ENCODE results near the gene EXOSC7. TPM values are rescaled to one million over a fixed set of nuclear protein-coding genes. Genes with fewer than 3 reads are reported as not detected.

EXOSC7 gene
- total RNA-seq, 2 experiments from 2014 or later = 35.8 to 40.2 TPM

DNA sequence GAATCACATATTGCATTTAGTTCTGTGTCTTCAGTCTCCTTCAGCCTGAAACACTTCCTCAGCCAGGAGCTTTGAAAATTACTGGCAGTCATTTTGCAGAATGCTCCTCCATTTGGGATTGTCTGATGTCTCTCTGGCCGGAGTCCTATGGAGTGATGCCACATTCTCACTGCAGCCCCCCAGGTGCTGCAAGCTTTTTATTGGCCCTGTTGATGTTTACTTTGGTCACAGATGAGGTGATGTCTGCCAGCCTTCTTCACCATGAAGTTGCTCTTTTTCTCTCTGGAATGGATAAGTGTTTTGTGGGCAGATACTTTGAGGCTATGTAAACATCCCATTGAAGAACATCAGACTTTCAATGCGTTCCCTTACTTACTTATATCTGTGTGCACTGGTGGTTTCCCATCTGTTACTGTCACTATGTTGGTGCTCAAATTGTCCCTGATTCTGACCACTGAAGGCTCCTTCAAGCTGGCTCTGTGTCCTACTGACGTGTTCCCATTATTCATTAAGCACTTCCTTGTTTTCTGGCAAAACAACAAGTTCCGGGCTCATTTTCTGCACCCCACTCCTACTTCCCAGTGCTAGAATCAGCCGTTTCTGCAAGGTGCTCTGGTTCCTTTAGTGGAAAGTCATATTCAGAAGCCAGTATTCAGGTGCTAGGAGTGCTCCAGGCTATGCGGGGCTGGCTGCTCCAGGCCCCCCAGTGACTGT is 48.7 kb downstream of the EXOSC7 start:
- Mint-ChIP-seq H3K4me3 (no peak overlapping the region), H3K27ac (no peak overlapping the region), H3K9me3 (no peaks in the 10 kb centered on the region), H3K27me3 (peaks cover 4% of the 10 kb centered on the region), H3K4me1 (peaks cover 14% of the 10 kb centered on the region), H3K36me3 (ENCODE audit: low read depth) (no peaks in the 10 kb centered on the region)
- POLR2A ChIA-PET = no interaction called here
- no peak for DNase-seq
- CTCF ChIA-PET = no interaction called here

DNA sequence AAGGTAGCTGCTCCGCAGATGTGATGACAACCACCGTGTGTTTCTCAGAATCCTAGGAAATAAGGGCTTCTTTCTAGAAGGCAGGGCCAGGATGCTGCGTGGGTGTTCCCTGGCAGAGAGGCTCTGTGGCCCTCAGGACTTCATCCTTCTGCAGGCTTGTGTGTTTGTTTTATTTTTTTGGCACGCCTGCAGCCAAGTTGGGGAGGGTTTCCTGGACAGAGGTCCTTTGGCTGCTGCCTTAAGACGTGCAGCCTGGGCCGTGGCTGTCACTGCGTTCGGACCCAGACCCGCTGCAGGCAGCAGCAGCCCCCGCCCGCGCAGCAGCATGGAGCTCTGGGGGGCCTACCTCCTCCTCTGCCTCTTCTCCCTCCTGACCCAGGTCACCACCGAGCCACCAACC is 50.0 kb downstream of the EXOSC7 start, which contains the start of gene CLEC3B:
CLEC3B (plus strand) TSS at position 266 of the 400 bp plus-strand sequence; CDS start at position 326, 60 bp downstream.
- CTCF ChIA-PET = interaction anchor here (0.5 to 1.0 kb wide), 2 partner anchors 11 to 708 kb away, joined by 3 to 4 read pairs; no protein-coding TSS in a partner anchor
- Mint-ChIP-seq H3K27me3 (peaks cover 4% of the 10 kb centered on the region), H3K9me3 (no peaks in the 10 kb centered on the region), H3K4me1 (peaks cover 3% of the 10 kb centered on the region), H3K27ac (no peak within 1 kb of the TSS), H3K4me3 (no peak within 1 kb of the TSS), H3K36me3 (ENCODE audit: low read depth) (no peaks in the 10 kb centered on the region)
- POLR2A ChIA-PET = no interaction called here
- DNase-seq = no peak

DNA sequence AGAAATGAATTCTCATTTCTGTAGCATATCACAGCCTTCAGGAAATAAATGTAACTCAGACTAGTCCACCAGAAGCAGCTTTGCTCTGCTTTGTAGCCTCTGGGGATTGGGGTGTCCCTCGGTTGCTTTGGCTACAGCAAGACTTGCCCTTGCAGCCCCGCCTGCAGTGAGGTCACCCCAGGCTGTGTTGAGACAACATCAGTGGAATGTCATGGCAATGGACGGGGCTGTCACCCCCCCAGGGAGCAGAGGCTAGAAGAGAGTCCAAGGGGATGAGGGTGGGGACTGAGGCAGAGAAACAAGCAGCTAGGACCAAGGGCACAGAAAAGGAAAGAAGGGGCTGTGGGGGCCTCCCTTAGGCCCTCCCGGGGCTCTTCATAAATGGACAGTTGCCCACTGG is 50.9 kb downstream of the EXOSC7 start:
- no peak overlapping the region for H3K27ac Mint-ChIP-seq
- no peaks in the 10 kb centered on the region for H3K9me3 Mint-ChIP-seq
- H3K27me3 Mint-ChIP-seq = peaks cover 4% of the 10 kb centered on the region
- POLR2A ChIA-PET = no interaction called here
- H3K4me3 Mint-ChIP-seq = no peak overlapping the region
- no peaks in the 10 kb centered on the region for H3K4me1 Mint-ChIP-seq
- no peaks in the 10 kb centered on the region for H3K36me3 Mint-ChIP-seq (ENCODE audit: low read depth)
- no peak for DNase-seq
- CTCF ChIA-PET = interaction anchor here (0.8 to 1.6 kb wide), 3 partner anchors 14 to 184 kb away, joined by 3 to 5 read pairs (median 4); no protein-coding TSS in a partner anchor

DNA sequence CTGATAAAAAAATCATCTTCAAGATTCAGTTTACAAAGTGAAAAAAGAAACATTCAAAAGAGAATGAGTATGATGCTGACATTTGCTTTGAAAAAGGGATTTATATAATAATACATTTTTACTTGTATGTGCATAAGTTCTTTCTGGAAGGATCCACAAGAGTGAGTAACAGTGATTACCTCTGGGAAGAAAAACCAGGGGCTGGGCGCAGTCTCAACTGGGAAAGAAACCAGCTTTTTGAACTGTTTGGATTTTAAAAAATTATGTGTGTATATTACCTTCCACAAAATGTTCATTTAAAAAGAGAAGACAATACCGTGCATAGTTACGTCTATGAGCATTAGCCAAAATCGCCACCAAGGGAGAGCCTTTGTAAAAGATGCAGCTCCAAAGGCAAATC is 51.4 kb downstream of the EXOSC7 start:
- ChIA-PET CTCF (interaction anchor here (0.8 to 1.6 kb wide), 3 partner anchors 13 to 183 kb away, joined by 3 to 5 read pairs (median 4); no protein-coding TSS in a partner anchor), POLR2A (no interaction called here)
- peaks cover 4% of the 10 kb centered on the region for H3K27me3 Mint-ChIP-seq
- no peaks in the 10 kb centered on the region for H3K9me3 Mint-ChIP-seq
- H3K36me3 Mint-ChIP-seq (ENCODE audit: low read depth) = no peaks in the 10 kb centered on the region
- H3K4me3 Mint-ChIP-seq = no peak overlapping the region
- H3K4me1 Mint-ChIP-seq = no peaks in the 10 kb centered on the region
- H3K27ac Mint-ChIP-seq = no peak overlapping the region
- no peak for DNase-seq

DNA sequence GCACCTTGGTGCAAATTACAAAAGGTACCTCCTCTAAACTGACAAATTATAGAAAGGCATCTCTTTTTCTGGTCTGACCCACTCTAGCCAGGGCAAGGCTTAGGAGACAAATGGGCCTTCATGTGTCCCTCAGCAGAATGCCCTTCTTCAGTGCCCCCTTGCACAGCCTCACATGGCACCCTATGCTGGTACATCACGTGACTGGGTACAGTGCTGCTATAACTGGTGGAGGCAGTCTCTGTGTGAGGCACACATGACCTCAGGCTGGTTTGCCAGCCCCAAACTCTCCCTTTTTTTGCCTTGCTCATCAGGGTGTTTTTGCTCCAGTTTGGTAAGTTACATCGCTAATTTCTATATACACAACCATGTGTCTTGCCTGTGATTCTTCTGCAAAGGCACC is 53.2 kb downstream of the EXOSC7 start:
- POLR2A ChIA-PET = no interaction called here
- CTCF ChIA-PET = interaction anchor here (2.7 kb wide), 1 partner anchor 181 kb away, joined by 9 read pairs; no protein-coding TSS in a partner anchor
- Mint-ChIP-seq H3K27me3 (peaks cover 7% of the 10 kb centered on the region), H3K9me3 (no peaks in the 10 kb centered on the region), H3K36me3 (ENCODE audit: low read depth) (no peaks in the 10 kb centered on the region), H3K27ac (no peak overlapping the region), H3K4me3 (no peak overlapping the region), H3K4me1 (peaks cover 2% of the 10 kb centered on the region)
- DNase-seq = no peak

DNA sequence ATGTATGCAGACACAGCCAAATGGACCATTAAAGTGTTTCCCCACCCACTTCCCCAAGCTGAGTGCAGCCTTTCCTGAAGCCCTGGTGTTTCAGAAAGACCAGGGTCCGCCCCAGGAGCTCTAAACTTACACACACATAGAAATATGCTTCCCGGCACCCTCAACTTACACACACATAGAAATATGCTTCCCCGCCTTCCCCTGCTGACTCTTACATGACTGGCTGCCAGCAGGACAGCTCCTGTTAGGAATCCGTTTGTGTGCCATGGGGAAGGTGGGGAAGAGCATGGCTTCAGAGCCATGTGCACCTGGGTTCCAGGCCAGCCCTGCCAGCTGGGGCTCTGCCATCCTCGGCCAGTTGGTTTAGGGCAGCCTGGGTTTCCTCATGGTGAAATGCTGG is 53.6 kb downstream of the EXOSC7 start:
- Mint-ChIP-seq H3K27me3 (peaks cover 7% of the 10 kb centered on the region), H3K27ac (no peak overlapping the region), H3K4me3 (no peak overlapping the region), H3K9me3 (no peaks in the 10 kb centered on the region), H3K4me1 (peaks cover 6% of the 10 kb centered on the region), H3K36me3 (ENCODE audit: low read depth) (no peaks in the 10 kb centered on the region)
- CTCF ChIA-PET = interaction anchor here (1.2 to 2.7 kb wide), 2 partner anchors 12 to 181 kb away, joined by 3 to 9 read pairs; no protein-coding TSS in a partner anchor
- POLR2A ChIA-PET = no interaction called here
- DNase-seq = no peak

DNA sequence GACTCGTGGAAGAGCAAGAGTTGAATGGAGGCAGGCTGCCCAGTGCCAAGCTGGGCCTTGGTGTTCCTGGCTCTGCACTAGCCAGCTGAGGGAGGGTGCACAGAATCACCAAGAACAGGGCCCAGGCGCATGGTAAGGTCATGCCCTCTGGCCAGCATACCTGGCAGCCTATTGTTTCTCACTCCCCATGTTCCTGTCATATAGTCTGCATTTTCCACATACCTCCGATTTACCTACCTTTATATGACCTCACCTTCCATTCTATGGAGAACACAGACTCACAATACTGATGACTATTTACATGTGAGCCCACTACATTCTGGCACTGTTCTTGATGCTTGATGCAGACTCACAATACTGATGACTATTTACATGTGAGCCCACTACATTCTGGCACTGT is 55.5 kb downstream of the EXOSC7 start:
- Mint-ChIP-seq H3K36me3 (ENCODE audit: low read depth) (no peaks in the 10 kb centered on the region), H3K27me3 (peaks cover 22% of the 10 kb centered on the region), H3K4me3 (no peak overlapping the region), H3K27ac (no peak overlapping the region), H3K9me3 (no peaks in the 10 kb centered on the region), H3K4me1 (peaks cover 23% of the 10 kb centered on the region)
- POLR2A ChIA-PET = no interaction called here
- CTCF ChIA-PET = interaction anchor here (2.0 to 2.7 kb wide), 2 partner anchors 10 to 179 kb away, joined by 5 to 9 read pairs; no protein-coding TSS in a partner anchor
- DNase-seq = no peak

DNA sequence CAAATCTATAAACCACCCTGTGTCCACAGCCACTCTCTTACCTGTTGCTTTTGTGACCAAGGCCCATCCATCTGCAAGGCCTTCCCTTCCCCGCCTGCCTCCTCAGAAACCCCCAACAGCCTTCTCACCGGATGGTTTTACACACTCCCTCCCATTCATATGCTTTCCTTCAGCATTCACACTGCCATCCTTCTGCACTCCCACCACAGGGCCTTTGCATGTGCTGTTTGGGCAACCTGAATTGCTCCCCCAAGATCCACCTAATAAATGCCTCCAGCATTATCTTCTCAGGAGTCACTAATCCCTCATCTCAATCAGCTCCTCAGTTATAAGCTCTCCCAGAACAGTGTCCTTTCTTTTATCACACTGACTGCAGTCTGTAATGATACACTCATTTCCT is 56.1 kb downstream of the EXOSC7 start:
- Mint-ChIP-seq H3K36me3 (ENCODE audit: low read depth) (no peaks in the 10 kb centered on the region), H3K9me3 (no peaks in the 10 kb centered on the region), H3K4me1 (peaks cover 26% of the 10 kb centered on the region), H3K27ac (no peak overlapping the region), H3K4me3 (no peak overlapping the region), H3K27me3 (peaks cover 24% of the 10 kb centered on the region)
- ChIA-PET POLR2A (no interaction called here), CTCF (interaction anchor here (2.0 kb wide), 1 partner anchor 10 kb away, joined by 5 read pairs; no protein-coding TSS in a partner anchor)
- no peak for DNase-seq

DNA sequence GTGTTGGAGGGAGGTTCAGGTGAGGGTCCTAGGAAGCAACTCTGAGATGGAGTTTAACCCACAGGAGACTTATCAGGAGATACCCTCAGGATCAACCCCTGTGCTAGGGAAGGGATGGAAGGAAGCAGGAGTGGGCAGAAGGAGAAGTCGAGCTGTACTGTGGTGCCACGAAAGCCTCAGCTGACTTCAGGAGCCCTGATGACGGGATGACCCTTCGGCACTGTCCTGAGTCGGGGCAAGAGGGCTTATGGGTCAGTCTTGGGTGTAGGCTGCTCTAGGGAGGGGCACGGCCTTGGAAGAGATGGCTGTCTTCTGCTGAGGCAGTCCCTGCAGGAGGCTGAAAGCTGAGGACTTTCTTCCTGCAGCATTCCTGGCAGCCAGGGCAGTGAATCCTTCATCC is 57.7 kb downstream of the EXOSC7 start:
- POLR2A ChIA-PET = no interaction called here
- H3K27ac Mint-ChIP-seq = peak overlapping the region; percentile 51
- no peaks in the 10 kb centered on the region for H3K9me3 Mint-ChIP-seq
- peaks cover 30% of the 10 kb centered on the region for H3K4me1 Mint-ChIP-seq
- CTCF ChIA-PET = interaction anchor here (1.0 to 1.3 kb wide), 2 partner anchors 478 to 622 kb away, joined by 3 to 5 read pairs; no protein-coding TSS in a partner anchor
- DNase-seq = no peak
- H3K36me3 Mint-ChIP-seq (ENCODE audit: low read depth) = no peaks in the 10 kb centered on the region
- no peak overlapping the region for H3K4me3 Mint-ChIP-seq
- H3K27me3 Mint-ChIP-seq = peaks cover 26% of the 10 kb centered on the region

DNA sequence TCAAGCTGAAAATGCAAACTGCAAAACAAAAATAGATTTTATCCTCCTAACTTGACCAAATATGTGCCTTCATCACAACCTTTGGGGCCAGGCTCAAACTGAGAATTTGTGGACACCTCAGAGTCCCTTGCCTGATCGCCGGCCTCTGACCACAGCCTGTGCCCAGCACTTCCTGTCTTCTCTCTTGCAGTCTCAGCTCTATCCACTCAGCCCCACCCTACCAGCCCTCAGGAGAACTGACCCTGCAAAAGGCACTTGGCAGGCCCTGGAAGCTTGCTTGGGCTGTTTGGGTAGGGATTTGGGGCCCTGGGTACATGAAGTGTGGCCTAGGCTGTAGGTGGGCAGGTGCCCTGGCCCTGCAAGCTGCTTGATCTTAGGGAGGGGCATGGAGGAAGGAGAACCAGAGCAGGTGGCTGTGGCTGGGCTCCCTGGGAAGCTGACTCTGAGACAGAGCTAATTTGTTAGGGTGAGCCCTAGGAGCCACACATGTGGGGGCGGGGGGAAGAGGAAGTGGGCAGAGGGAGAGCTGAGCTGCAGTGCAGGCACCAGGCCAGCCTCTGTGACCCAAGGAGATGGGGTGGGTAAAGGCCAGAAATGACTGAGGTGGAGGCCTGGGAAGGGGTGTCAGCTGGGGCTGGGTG is 58.7 kb downstream of the EXOSC7 start:
- no peaks in the 10 kb centered on the region for H3K9me3 Mint-ChIP-seq
- CTCF ChIA-PET = interaction anchor here (0.7 to 1.6 kb wide), 4 partner anchors 28 to 621 kb away, joined by 3 to 6 read pairs (median 3); no protein-coding TSS in a partner anchor
- H3K4me1 Mint-ChIP-seq = peaks cover 30% of the 10 kb centered on the region
- POLR2A ChIA-PET = no interaction called here
- peak overlapping the region; percentile 54 for H3K27ac Mint-ChIP-seq
- DNase-seq = peak; percentile 46
- peak overlapping the region; percentile 3 for H3K4me3 Mint-ChIP-seq
- H3K27me3 Mint-ChIP-seq = peaks cover 31% of the 10 kb centered on the region
- H3K36me3 Mint-ChIP-seq (ENCODE audit: low read depth) = no peaks in the 10 kb centered on the region

DNA sequence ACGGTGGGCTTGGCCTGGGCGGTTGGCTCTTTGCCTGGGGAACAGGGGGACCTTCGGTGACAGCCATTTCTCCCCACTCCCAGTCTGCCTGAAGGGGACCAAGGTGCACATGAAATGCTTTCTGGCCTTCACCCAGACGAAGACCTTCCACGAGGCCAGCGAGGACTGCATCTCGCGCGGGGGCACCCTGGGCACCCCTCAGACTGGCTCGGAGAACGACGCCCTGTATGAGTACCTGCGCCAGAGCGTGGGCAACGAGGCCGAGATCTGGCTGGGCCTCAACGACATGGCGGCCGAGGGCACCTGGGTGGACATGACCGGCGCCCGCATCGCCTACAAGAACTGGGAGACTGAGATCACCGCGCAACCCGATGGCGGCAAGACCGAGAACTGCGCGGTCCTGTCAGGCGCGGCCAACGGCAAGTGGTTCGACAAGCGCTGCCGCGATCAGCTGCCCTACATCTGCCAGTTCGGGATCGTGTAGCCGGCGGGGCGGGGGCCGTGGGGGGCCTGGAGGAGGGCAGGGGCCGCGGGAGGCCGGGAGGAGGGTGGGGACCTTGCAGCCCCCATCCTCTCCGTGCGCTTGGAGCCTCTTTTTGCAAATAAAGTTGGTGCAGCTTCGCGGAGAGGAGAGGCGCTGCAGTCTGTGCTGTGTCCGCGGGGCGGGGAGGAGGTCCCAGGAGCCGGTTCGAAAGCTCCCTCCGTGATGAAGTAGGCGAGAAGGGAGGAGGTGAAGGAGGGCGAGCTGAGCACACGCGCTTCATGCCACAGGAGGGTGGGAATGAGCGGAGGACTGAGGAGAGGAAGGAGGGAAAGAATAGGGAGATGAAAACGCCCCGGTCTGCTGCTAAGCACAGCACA is 59.6 kb downstream of the EXOSC7 start:
- ChIA-PET CTCF (interaction anchor here (1.0 to 3.9 kb wide), 5 partner anchors 27 to 475 kb away, joined by 3 to 32 read pairs (median 6); no protein-coding TSS in a partner anchor), POLR2A (no interaction called here)

DNA sequence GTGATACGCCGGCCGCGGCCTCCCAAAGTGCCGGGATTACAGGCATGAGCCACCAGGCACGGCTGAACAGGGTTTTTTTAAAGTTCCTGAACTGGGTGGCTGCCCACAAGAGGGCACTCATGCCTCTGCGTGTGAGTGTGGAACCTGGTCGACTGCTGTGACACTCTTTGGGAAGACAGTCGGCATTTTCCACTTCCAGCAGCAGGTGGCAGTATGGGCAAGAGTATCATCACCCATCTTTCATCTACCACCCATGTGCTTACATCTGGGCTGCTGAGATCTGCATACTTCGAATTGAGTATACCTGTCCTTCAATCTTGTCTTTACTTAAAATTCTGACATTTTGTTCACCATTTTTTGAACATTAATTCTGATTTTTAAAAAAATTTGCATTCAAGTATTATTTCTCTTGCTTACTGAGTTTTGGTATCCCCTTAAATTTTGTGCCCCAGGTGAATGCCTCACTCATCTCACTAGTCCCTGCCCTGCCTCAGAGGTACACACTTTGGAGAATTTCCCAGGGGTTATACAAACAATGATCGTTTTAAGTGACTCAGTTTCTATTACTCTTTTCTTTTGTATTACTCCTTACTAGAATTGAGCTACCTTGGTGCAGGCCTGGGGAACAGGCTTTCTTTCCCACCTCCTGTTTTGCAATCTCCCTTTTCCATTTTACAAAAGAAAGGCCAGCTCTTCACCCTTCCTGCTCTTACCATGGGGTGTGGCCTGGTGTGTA is 61.8 kb downstream of the EXOSC7 start:
- ChIA-PET POLR2A (no interaction called here), CTCF (interaction anchor here (0.7 to 3.9 kb wide), 13 partner anchors 12 to 1331 kb away, joined by 3 to 32 read pairs (median 3); partner anchors contain the start of gene CLEC3B)

More for the DNA sequence above, 59.6 kb downstream of the EXOSC7 start:
- H3K9me3 Mint-ChIP-seq = no peaks in the 10 kb centered on the region
- H3K4me3 Mint-ChIP-seq = peak overlapping the region; percentile 67
- no peaks in the 10 kb centered on the region for H3K36me3 Mint-ChIP-seq (ENCODE audit: low read depth)
- peak overlapping the region; percentile 74 for H3K27ac Mint-ChIP-seq
- H3K27me3 Mint-ChIP-seq = peaks cover 31% of the 10 kb centered on the region
- H3K4me1 Mint-ChIP-seq = peaks cover 37% of the 10 kb centered on the region
- peak; percentile 34 for DNase-seq

More for the DNA sequence above, 61.8 kb downstream of the EXOSC7 start:
- peaks cover 57% of the 10 kb centered on the region for H3K4me1 Mint-ChIP-seq
- H3K4me3 Mint-ChIP-seq = peak overlapping the region; percentile 9
- H3K9me3 Mint-ChIP-seq = no peaks in the 10 kb centered on the region
- H3K36me3 Mint-ChIP-seq (ENCODE audit: low read depth) = no peaks in the 10 kb centered on the region
- peak; percentile 96 for DNase-seq
- H3K27ac Mint-ChIP-seq = peak overlapping the region; percentile 46
- H3K27me3 Mint-ChIP-seq = peaks cover 31% of the 10 kb centered on the region
